ENCODE results near the gene CITED4.

Gene CITED4

GRCh38 chr1:40831001-40831732 is 31.0 kb downstream of the CITED4 start:
- in situ Hi-C loops (cut with HindIII; ENCODE audit: low sequenced_read_pairs), result no loop called here
- no peak for TF ChIP-seq CTCF (IDR thresholded peaks at IDR 0.05; ENCODE audit: low read depth, low read length, missing control alignments)
- no peak overlapping the region for H3K4me3 ChIP-seq (ENCODE audit: low read depth, low read length)
- DNase-seq (ENCODE audit: low read depth), result no peak

- in situ Hi-C loops (cut with HindIII; ENCODE audit: low sequenced_read_pairs), result no loop called here
- no peak overlapping the region for H3K4me3 ChIP-seq (ENCODE audit: low read depth, low read length)
- TF ChIP-seq CTCF (IDR thresholded peaks at IDR 0.05; ENCODE audit: low read depth, low read length, missing control alignments), result no peak
- DNase-seq (ENCODE audit: low read depth), result no peak
Observed at GRCh38 chr1:40830419-40830943, 31.7 kb downstream of the CITED4 start.

GRCh38 chr1:40829631-40830245 is 32.4 kb downstream of the CITED4 start:
- H3K4me3 ChIP-seq (ENCODE audit: low read depth, low read length), result no peak overlapping the region
- in situ Hi-C loops (cut with HindIII; ENCODE audit: low sequenced_read_pairs), result no loop called here
- TF ChIP-seq CTCF (IDR thresholded peaks at IDR 0.05; ENCODE audit: low read depth, low read length, missing control alignments), result no peak
- DNase-seq (ENCODE audit: low read depth), result no peak

- H3K4me3 ChIP-seq (ENCODE audit: low read depth, low read length), result no peak overlapping the region
- DNase-seq (ENCODE audit: low read depth), result no peak
- in situ Hi-C loops (cut with HindIII; ENCODE audit: low sequenced_read_pairs), result no loop called here
- no peak for TF ChIP-seq CTCF (IDR thresholded peaks at IDR 0.05; ENCODE audit: low read depth, low read length, missing control alignments)
Observed at GRCh38 chr1:40825996-40826395, 36.2 kb downstream of the CITED4 start.

GRCh38 chr1:40825435-40825788 is 36.8 kb downstream of the CITED4 start:
- no peak for DNase-seq (ENCODE audit: low read depth)
- in situ Hi-C loops (cut with HindIII; ENCODE audit: low sequenced_read_pairs), result no loop called here
- TF ChIP-seq CTCF (IDR thresholded peaks at IDR 0.05; ENCODE audit: low read depth, low read length, missing control alignments), result no peak
- no peak overlapping the region for H3K4me3 ChIP-seq (ENCODE audit: low read depth, low read length)

- DNase-seq (ENCODE audit: low read depth), result peak; percentile 20
- H3K4me3 ChIP-seq (ENCODE audit: low read depth, low read length), result no peak overlapping the region
- no peak for TF ChIP-seq CTCF (IDR thresholded peaks at IDR 0.05; ENCODE audit: low read depth, low read length, missing control alignments)
- in situ Hi-C loops (cut with HindIII; ENCODE audit: low sequenced_read_pairs), result loop anchor here (5.0 kb wide), 1 partner anchor 38 kb away; no protein-coding TSS in a partner anchor
Observed at GRCh38 chr1:40824591-40825434, 37.4 kb downstream of the CITED4 start.
